ENCODE data around the gene CMSS1.
"Not testable (repeated sequence)": the region's sequence is repeated elsewhere in the genome, so short reads cannot be mapped to it uniquely, and the experiment has no call there.

CMSS1 gene

GRCh38 chr3:99823723-99824711 is 6.4 kb downstream of the CMSS1 start:
- DNase-seq, result no peak

GRCh38 chr3:99825004-99825640 is 7.5 kb downstream of the CMSS1 start:
- DNase-seq, result no peak

- DNase-seq, result no peak
Observed at GRCh38 chr3:99829844-99830243, 12.2 kb downstream of the CMSS1 start.

GRCh38 chr3:99833617-99834205 is 16.0 kb downstream of the CMSS1 start:
- DNase-seq, result no peak

GRCh38 chr3:99834211-99834957 is 16.7 kb downstream of the CMSS1 start:
- no peak for DNase-seq

- no peak for DNase-seq
Observed at GRCh38 chr3:99836681-99837080, 19.0 kb downstream of the CMSS1 start.

GRCh38 chr3:99837715-99838114 is 20.1 kb downstream of the CMSS1 start:
- no peak for DNase-seq

- DNase-seq, result no peak
Observed at GRCh38 chr3:99838755-99839154, 21.1 kb downstream of the CMSS1 start.

- DNase-seq, result no peak
Observed at GRCh38 chr3:99839613-99840012, 22.0 kb downstream of the CMSS1 start.

GRCh38 chr3:99841949-99842348 is 24.3 kb downstream of the CMSS1 start:
- not testable (repeated sequence) for DNase-seq

GRCh38 chr3:99842826-99843589 is 25.3 kb downstream of the CMSS1 start:
- DNase-seq, result no peak

GRCh38 chr3:99843590-99844258 is 26.1 kb downstream of the CMSS1 start:
- DNase-seq, result no peak

- no peak for DNase-seq
Observed at GRCh38 chr3:99845331-99845730, 27.7 kb downstream of the CMSS1 start.

GRCh38 chr3:99845999-99846398 is 28.3 kb downstream of the CMSS1 start:
- DNase-seq, result no peak

GRCh38 chr3:99846477-99847160 is 29.0 kb downstream of the CMSS1 start:
- DNase-seq, result no peak

GRCh38 chr3:99848433-99848832 is 30.8 kb downstream of the CMSS1 start:
- DNase-seq, result no peak

GRCh38 chr3:99850608-99851007 is 32.9 kb downstream of the CMSS1 start:
- DNase-seq, result no peak

GRCh38 chr3:99851955-99852354 is 34.3 kb downstream of the CMSS1 start:
- no peak for DNase-seq

- DNase-seq, result no peak
Observed at GRCh38 chr3:99852851-99853250, 35.2 kb downstream of the CMSS1 start.

GRCh38 chr3:99854756-99855298 is 37.2 kb downstream of the CMSS1 start:
- DNase-seq, result no peak

- no peak for DNase-seq
Observed at GRCh38 chr3:99855900-99856299, 38.2 kb downstream of the CMSS1 start.
